Keratinocyte (primary cell): ENCODE data around the gene CFAP77.

Experiments used
- CTCF ChIP-seq, 3 experiments: IDR thresholded peaks in 1 of 3; conservative IDR thresholded peaks in 1 of 3; optimal IDR thresholded peaks in 1 of 3; 2 replicates in 2 of 3; 3 replicates in 1 of 3; pipeline versions ENCODE3 to v1.5.1; 2011; ENCODE audit warnings: low read length in 3 of 3, mild to moderate bottlenecking in 3 of 3, moderate library complexity in 2 of 3, control low read depth in 1 of 3, inconsistent platforms in 1 of 3; ENCODE audit not compliant: insufficient read depth in 2 of 3; ENCODE audit errors: extremely low read depth in 1 of 3
- EZH2 ChIP-seq: IDR thresholded peaks from one replicate; pipeline ENCODE4 v1.6.1; 2012; ENCODE audit warnings: inconsistent platforms, mild to moderate bottlenecking, low read length, moderate library complexity

- no peak for TF ChIP-seq CTCF (optimal IDR thresholded peaks at IDR 0.05 in 1 of 3, IDR thresholded peaks at IDR 0.05 in 1 of 3, conservative IDR thresholded peaks at IDR 0.05 in 1 of 3; ENCODE audit: extremely low read depth in 1 of 3, insufficient read depth in 2 of 3, low read length in 3 of 3)
- TF ChIP-seq EZH2: no peak
Measured at GRCh38 chr9:132592451-132592850, 182.4 kb downstream of the CFAP77 start.
